GM12878 (cell line): Measurements from ENCODE around the gene GPN2.

ENCODE experiments used
- CBX5 ChIP-seq: sonication (generic); IDR thresholded peaks from 2 replicates; pipeline ENCODE4 v1.6.1; 2016; ENCODE audit warnings: low read depth, moderate library complexity, mild to moderate bottlenecking, inconsistent platforms
- FOXM1 ChIP-seq: IDR thresholded peaks from 2 replicates; pipeline ENCODE4 v1.6.1; 2012; ENCODE audit warnings: low read depth, mild to moderate bottlenecking, inconsistent platforms, low read length, moderate library complexity
- GABPA ChIP-seq: IDR thresholded peaks from 2 replicates; pipeline ENCODE4 v1.6.1; 2014; ENCODE audit warnings: antibody characterized with exemption, low read depth, mild to moderate bottlenecking, inconsistent platforms
- HCFC1 ChIP-seq: fragments of 150-350 bp; IDR thresholded peaks from 2 replicates; pipeline ENCODE4 v1.6.1; 2014; ENCODE audit warnings: low read length
- KDM1A ChIP-seq: fragments of 200-600 bp; sonication (generic); IDR thresholded peaks from 2 replicates; pipeline ENCODE4 v1.6.1; 2016; ENCODE audit warnings: borderline replicate concordance
- MYC ChIP-seq: IDR thresholded peaks from 2 replicates; pipeline ENCODE4 v1.6.1; 2011; ENCODE audit warnings: mild to moderate bottlenecking, low read length, moderate library complexity, inconsistent platforms; ENCODE audit not compliant: insufficient read depth, insufficient replicate concordance, insufficient read length, severe bottlenecking
- POLR2A ChIP-seq: IDR thresholded peaks from 2 replicates; pipeline ENCODE4 v1.6.1; 2011; ENCODE audit warnings: low read depth, mild to moderate bottlenecking, low read length
- POLR2AphosphoS5 ChIP-seq: IDR thresholded peaks from 2 replicates; pipeline ENCODE4 v1.6.1; 2011; ENCODE audit warnings: mild to moderate bottlenecking, low read length, inconsistent platforms
- RAD21 ChIP-seq: IDR thresholded peaks from 2 replicates; pipeline ENCODE4 v1.6.1; 2011; ENCODE audit warnings: mild to moderate bottlenecking, low read depth, low read length, moderate library complexity; ENCODE audit not compliant: insufficient read depth
- STAT3 ChIP-seq: IDR thresholded peaks from 2 replicates; pipeline ENCODE4 v1.6.1; 2011; ENCODE audit warnings: low read depth, low read length, improper control_type of control experiment
- TAF1 ChIP-seq: IDR thresholded peaks from 2 replicates; pipeline ENCODE4 v1.6.1; 2011; ENCODE audit warnings: mild to moderate bottlenecking, low read depth, low read length, borderline replicate concordance
- TF ChIP-seq, protein P1 (sequence below), 3 experiments: IDR thresholded peaks in 2 of 3; conservative IDR thresholded peaks in 1 of 3; 2 replicates each; pipeline ENCODE4 v1.5.1; 2011; ENCODE audit warnings: low read depth in 3 of 3, low read length in 3 of 3, mild to moderate bottlenecking in 3 of 3, control low read depth in 2 of 3, moderate library complexity in 2 of 3, inconsistent platforms in 1 of 3, mixed read lengths in 1 of 3; ENCODE audit not compliant: control insufficient read depth in 2 of 3, insufficient read depth in 1 of 3; ENCODE audit errors: extremely low read depth in 1 of 3
- TF ChIP-seq, protein P2 (sequence below): IDR thresholded peaks from 2 replicates; pipeline ENCODE4 v1.6.1; 2011; ENCODE audit warnings: borderline replicate concordance, low read depth, mild to moderate bottlenecking, moderate library complexity, low read length; ENCODE audit not compliant: insufficient read depth, poor library complexity, severe bottlenecking
- TF ChIP-seq, protein P3 (sequence below): fragments of 450-650 bp; IDR thresholded peaks from 2 replicates; pipeline ENCODE4 v1.6.1; 2016; ENCODE audit warnings: mild to moderate bottlenecking, moderate library complexity, borderline replicate concordance

DNA sequence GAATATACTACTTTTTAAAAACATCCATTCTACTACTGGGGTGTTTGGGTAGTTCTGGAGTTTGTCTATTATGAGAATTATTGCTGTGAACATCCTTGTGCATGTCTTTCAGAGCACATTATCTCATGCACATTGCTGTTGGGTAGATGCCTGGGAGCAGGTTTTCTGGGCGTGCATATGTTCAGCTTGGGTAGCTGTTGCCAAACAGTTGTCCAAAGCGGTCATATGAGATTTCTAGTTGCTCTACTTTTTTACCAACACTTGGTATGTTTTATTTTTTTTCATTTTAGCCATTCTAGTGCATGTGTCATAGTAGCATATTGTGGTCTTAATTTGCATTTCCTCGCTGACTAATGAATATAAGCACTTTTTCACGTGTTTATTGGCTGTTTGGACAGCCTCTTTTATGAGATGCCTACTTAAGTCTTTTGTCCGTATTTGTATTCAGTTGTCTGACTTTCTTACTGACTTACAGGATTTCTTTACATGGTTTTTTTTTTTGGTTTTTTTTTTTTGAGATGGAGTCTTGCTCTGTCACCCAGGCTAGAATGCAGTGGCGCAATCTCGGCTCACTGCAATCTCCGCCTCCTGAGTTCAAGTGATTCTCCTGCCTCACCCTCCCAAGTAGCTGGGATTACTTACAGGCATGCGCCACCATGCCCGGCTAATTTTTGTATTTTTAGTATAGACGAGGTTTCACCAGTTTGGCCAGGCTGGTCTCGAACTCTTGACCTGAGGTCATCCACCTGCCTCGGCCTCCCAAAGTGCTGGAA lies 45.5 kb downstream of the GPN2 start:
- TF ChIP-seq HCFC1 (no peak), POLR2A (no peak), RAD21 (no peak), MYC (no peak), CBX5 (no peak), GABPA (no peak), KDM1A (no peak), FOXM1 (no peak), POLR2AphosphoS5 (no peak), STAT3 (no peak), TAF1 (no peak)
- TF ChIP-seq, protein P1, sequence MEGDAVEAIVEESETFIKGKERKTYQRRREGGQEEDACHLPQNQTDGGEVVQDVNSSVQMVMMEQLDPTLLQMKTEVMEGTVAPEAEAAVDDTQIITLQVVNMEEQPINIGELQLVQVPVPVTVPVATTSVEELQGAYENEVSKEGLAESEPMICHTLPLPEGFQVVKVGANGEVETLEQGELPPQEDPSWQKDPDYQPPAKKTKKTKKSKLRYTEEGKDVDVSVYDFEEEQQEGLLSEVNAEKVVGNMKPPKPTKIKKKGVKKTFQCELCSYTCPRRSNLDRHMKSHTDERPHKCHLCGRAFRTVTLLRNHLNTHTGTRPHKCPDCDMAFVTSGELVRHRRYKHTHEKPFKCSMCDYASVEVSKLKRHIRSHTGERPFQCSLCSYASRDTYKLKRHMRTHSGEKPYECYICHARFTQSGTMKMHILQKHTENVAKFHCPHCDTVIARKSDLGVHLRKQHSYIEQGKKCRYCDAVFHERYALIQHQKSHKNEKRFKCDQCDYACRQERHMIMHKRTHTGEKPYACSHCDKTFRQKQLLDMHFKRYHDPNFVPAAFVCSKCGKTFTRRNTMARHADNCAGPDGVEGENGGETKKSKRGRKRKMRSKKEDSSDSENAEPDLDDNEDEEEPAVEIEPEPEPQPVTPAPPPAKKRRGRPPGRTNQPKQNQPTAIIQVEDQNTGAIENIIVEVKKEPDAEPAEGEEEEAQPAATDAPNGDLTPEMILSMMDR (IDR thresholded peaks at IDR 0.05 in 2 of 3, conservative IDR thresholded peaks at IDR 0.05 in 1 of 3; ENCODE audit: control insufficient read depth in 2 of 3, extremely low read depth in 1 of 3, insufficient read depth in 1 of 3, low read depth in 3 of 3, low read length in 3 of 3) = no peak
- TF ChIP-seq, protein P2, sequence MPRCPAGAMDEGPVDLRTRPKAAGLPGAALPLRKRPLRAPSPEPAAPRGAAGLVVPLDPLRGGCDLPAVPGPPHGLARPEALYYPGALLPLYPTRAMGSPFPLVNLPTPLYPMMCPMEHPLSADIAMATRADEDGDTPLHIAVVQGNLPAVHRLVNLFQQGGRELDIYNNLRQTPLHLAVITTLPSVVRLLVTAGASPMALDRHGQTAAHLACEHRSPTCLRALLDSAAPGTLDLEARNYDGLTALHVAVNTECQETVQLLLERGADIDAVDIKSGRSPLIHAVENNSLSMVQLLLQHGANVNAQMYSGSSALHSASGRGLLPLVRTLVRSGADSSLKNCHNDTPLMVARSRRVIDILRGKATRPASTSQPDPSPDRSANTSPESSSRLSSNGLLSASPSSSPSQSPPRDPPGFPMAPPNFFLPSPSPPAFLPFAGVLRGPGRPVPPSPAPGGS = no peak
- TF ChIP-seq, protein P3, sequence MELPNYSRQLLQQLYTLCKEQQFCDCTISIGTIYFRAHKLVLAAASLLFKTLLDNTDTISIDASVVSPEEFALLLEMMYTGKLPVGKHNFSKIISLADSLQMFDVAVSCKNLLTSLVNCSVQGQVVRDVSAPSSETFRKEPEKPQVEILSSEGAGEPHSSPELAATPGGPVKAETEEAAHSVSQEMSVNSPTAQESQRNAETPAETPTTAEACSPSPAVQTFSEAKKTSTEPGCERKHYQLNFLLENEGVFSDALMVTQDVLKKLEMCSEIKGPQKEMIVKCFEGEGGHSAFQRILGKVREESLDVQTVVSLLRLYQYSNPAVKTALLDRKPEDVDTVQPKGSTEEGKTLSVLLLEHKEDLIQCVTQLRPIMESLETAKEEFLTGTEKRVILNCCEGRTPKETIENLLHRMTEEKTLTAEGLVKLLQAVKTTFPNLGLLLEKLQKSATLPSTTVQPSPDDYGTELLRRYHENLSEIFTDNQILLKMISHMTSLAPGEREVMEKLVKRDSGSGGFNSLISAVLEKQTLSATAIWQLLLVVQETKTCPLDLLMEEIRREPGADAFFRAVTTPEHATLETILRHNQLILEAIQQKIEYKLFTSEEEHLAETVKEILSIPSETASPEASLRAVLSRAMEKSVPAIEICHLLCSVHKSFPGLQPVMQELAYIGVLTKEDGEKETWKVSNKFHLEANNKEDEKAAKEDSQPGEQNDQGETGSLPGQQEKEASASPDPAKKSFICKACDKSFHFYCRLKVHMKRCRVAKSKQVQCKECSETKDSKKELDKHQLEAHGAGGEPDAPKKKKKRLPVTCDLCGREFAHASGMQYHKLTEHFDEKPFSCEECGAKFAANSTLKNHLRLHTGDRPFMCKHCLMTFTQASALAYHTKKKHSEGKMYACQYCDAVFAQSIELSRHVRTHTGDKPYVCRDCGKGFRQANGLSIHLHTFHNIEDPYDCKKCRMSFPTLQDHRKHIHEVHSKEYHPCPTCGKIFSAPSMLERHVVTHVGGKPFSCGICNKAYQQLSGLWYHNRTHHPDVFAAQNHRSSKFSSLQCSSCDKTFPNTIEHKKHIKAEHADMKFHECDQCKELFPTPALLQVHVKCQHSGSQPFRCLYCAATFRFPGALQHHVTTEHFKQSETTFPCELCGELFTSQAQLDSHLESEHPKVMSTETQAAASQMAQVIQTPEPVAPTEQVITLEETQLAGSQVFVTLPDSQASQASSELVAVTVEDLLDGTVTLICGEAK = no peak
